Fibroblast of the aortic adventitia (primary cell): ENCODE results near the gene DGCR2. TPM values are rescaled to one million over a fixed set of nuclear protein-coding genes. Genes with fewer than 3 reads are reported as not detected.

Source experiments
- DNase-seq: peaks from one replicate; pipeline ENCODE4 v3.0.0-alpha.2; 2010; ENCODE audit warnings: low read depth
- H3K4me3 ChIP-seq: 2 replicates; pipeline ENCODE4 v1.5.1; 2011; ENCODE audit warnings: low read depth, mild to moderate bottlenecking, control low read depth, low read length, moderate library complexity
- CTCF ChIP-seq: IDR thresholded peaks from 2 replicates; pipeline ENCODE4 v1.5.1; 2011; ENCODE audit warnings: mild to moderate bottlenecking, low read length, control low read depth, inconsistent platforms; ENCODE audit not compliant: insufficient read depth
- total RNA-seq: library from RNA; depleted of rRNA; stranded (reverse); fragments of >200 nt; gene quantifications from 2 replicates; pipeline ENCODE4 v1.2.3, GENCODE V29; 2012; ENCODE audit warnings: low replicate concordance

Gene DGCR2
- total RNA-seq, 1 donor = 29.2 TPM

- no peak for TF ChIP-seq CTCF
- H3K4me3 ChIP-seq = no peak overlapping the region
- no peak for DNase-seq
Observed at GRCh38 chr22:19125474-19126308, 3.5 kb upstream of the DGCR2 start.

GRCh38 chr22:19125011-19125410 lies 2.8 kb upstream of the DGCR2 start:
- TF ChIP-seq CTCF = no peak
- no peak overlapping the region for H3K4me3 ChIP-seq
- DNase-seq = no peak

GRCh38 chr22:19124377-19124776 lies 2.2 kb upstream of the DGCR2 start:
- no peak for TF ChIP-seq CTCF
- DNase-seq = no peak
- H3K4me3 ChIP-seq = no peak overlapping the region

- H3K4me3 ChIP-seq = no peak overlapping the region
- no peak for TF ChIP-seq CTCF
- no peak for DNase-seq
Observed at GRCh38 chr22:19123936-19124335, 1.7 kb upstream of the DGCR2 start.

- peak overlapping the region; percentile 61 for H3K4me3 ChIP-seq
- no peak for TF ChIP-seq CTCF
- DNase-seq = peak; percentile 9
Observed at GRCh38 chr22:19122752-19123492, 710 bp upstream of the DGCR2 start.

- no peak for TF ChIP-seq CTCF
- DNase-seq = no peak
- H3K4me3 ChIP-seq = peak overlapping the region; percentile 94
Observed at GRCh38 chr22:19121631-19122142, 525 bp downstream of the DGCR2 start.
